ENCODE measurements around the gene QRICH1.
A peak's percentile ranks its signal among the peaks of the same experiment; 100 is the strongest.

QRICH1 gene

GRCh38 chr3:49119036-49119435 is 25.2 kb upstream of the QRICH1 start:
- no peak for DNase-seq (ENCODE audit: low read depth)

GRCh38 chr3:49112262-49112661 is 18.4 kb upstream of the QRICH1 start:
- DNase-seq (ENCODE audit: low read depth) = no peak

GRCh38 chr3:49111347-49111746 is 17.5 kb upstream of the QRICH1 start:
- DNase-seq (ENCODE audit: low read depth) = no peak

GRCh38 chr3:49110780-49111179 is 16.9 kb upstream of the QRICH1 start:
- DNase-seq (ENCODE audit: low read depth) = no peak

GRCh38 chr3:49108346-49108745 is 14.5 kb upstream of the QRICH1 start:
- no peak for DNase-seq (ENCODE audit: low read depth)

- DNase-seq (ENCODE audit: low read depth) = peak; percentile 83
Observed at GRCh38 chr3:49104427-49105291, 10.8 kb upstream of the QRICH1 start, which contains the start of gene QARS1. QARS1 (minus strand) TSS chr3:49104757; CDS start chr3:49104733, 24 bp downstream.

GRCh38 chr3:49104052-49104426 is 10.2 kb upstream of the QRICH1 start:
- DNase-seq (ENCODE audit: low read depth) = no peak

GRCh38 chr3:49100046-49100615 is 6.3 kb upstream of the QRICH1 start:
- DNase-seq (ENCODE audit: low read depth) = no peak

- no peak for DNase-seq (ENCODE audit: low read depth)
Observed at GRCh38 chr3:49098910-49099630, 5.2 kb upstream of the QRICH1 start.

- no peak for DNase-seq (ENCODE audit: low read depth)
Observed at GRCh38 chr3:49098429-49098828, 4.6 kb upstream of the QRICH1 start.

- peak; percentile 72 for DNase-seq (ENCODE audit: low read depth)
Observed at GRCh38 chr3:49092938-49093852, 676 bp downstream of the QRICH1 start.

GRCh38 chr3:49081429-49081828 is 12.4 kb downstream of the QRICH1 start:
- DNase-seq (ENCODE audit: low read depth) = no peak

- DNase-seq (ENCODE audit: low read depth) = no peak
Observed at GRCh38 chr3:49079270-49079669, 14.6 kb downstream of the QRICH1 start.

GRCh38 chr3:49076646-49077045 is 17.2 kb downstream of the QRICH1 start:
- DNase-seq (ENCODE audit: low read depth) = no peak

- no peak for DNase-seq (ENCODE audit: low read depth)
Observed at GRCh38 chr3:49076116-49076515, 17.8 kb downstream of the QRICH1 start.

GRCh38 chr3:49058011-49058410 is 35.9 kb downstream of the QRICH1 start:
- DNase-seq (ENCODE audit: low read depth) = no peak

GRCh38 chr3:49057268-49057667 is 36.6 kb downstream of the QRICH1 start:
- no peak for DNase-seq (ENCODE audit: low read depth)

- DNase-seq (ENCODE audit: low read depth) = no peak
Observed at GRCh38 chr3:49054344-49054862, 39.5 kb downstream of the QRICH1 start.

GRCh38 chr3:49053543-49053942 is 40.3 kb downstream of the QRICH1 start:
- no peak for DNase-seq (ENCODE audit: low read depth)

- no peak for DNase-seq (ENCODE audit: low read depth)
Observed at GRCh38 chr3:49035281-49035680, 58.6 kb downstream of the QRICH1 start.

- DNase-seq (ENCODE audit: low read depth) = no peak
Observed at GRCh38 chr3:49034650-49035049, 59.2 kb downstream of the QRICH1 start.
